Epithelial cell of esophagus (primary cell): ENCODE measurements around the gene PRPH.
"Not testable (repeated sequence)": the region's sequence is repeated elsewhere in the genome, so short reads cannot be mapped to it uniquely, and the experiment has no call there.

ENCODE experiments used
- DNase-seq: peaks from one replicate; pipeline ENCODE4 v3.0.0; 2010; ENCODE audit warnings: low read depth
- H3K4me3 ChIP-seq: 2 replicates; pipeline ENCODE4 v1.5.1; 2011; ENCODE audit warnings: mild to moderate bottlenecking, low read length, control low read depth
- TF ChIP-seq, protein P1 (sequence below): IDR thresholded peaks from 2 replicates; pipeline ENCODE4 v1.5.1; 2011; ENCODE audit warnings: low read depth, mild to moderate bottlenecking, low read length, control low read depth, inconsistent platforms; ENCODE audit not compliant: insufficient read depth; ENCODE audit errors: missing control alignments

PRPH gene

DNA sequence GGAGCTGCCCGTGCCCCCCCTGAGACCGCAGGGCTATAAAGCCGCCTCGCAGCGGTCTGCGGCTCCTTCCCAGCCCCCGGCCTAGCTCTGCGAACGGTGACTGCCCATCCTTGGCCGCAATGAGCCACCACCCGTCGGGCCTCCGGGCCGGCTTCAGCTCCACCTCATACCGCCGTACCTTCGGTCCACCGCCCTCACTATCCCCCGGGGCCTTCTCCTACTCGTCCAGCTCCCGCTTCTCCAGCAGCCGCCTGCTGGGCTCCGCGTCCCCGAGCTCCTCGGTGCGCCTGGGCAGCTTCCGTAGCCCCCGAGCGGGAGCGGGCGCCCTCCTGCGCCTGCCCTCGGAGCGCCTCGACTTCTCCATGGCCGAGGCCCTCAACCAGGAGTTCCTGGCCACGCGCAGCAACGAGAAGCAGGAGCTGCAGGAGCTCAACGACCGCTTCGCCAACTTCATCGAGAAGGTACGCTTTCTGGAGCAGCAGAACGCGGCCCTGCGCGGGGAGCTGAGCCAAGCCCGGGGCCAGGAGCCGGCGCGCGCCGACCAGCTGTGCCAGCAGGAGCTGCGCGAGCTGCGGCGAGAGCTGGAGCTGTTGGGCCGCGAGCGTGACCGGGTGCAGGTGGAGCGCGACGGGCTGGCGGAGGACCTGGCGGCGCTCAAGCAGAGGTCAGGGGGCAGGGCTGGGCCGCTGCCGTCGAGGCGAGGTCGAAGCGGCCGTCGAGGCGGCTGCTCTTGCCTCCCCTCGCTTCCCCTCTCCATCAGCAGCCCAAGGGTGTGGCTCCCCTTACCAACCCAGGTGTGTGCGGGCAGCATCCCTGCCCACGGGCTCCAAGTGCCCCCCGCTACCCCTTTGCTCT lies at the start of gene PRPH:
Gene PRPH (plus strand): TSS at position 66 of the 855 bp plus-strand sequence. CDS start 54 bp downstream, at position 120.
- TF ChIP-seq, protein P1, sequence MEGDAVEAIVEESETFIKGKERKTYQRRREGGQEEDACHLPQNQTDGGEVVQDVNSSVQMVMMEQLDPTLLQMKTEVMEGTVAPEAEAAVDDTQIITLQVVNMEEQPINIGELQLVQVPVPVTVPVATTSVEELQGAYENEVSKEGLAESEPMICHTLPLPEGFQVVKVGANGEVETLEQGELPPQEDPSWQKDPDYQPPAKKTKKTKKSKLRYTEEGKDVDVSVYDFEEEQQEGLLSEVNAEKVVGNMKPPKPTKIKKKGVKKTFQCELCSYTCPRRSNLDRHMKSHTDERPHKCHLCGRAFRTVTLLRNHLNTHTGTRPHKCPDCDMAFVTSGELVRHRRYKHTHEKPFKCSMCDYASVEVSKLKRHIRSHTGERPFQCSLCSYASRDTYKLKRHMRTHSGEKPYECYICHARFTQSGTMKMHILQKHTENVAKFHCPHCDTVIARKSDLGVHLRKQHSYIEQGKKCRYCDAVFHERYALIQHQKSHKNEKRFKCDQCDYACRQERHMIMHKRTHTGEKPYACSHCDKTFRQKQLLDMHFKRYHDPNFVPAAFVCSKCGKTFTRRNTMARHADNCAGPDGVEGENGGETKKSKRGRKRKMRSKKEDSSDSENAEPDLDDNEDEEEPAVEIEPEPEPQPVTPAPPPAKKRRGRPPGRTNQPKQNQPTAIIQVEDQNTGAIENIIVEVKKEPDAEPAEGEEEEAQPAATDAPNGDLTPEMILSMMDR = no peak
- H3K4me3 ChIP-seq = no peak within 1 kb of the TSS
- no peak for DNase-seq

DNA sequence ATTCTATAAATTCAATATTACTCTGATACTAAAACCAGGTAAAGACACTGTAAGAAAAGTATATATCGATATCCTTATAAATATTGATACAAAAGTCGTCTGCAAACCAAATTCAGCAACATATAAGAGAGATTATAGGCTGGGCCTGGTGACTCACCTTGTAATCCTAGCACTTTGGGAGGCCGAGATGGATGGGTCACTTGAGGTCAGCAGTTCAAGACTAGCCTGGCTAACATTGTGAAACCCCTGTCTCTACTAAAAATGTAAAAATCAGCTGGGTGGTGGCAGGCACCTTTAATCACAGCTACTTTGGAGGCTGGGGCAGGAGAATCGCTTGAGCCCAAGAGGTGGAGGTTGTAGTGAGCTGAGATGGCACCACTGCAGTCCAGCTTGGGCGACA lies 43.6 kb upstream of the PRPH start:
- DNase-seq = no peak
- H3K4me3 ChIP-seq = no peak overlapping the region
- TF ChIP-seq, protein P1 = no peak

DNA sequence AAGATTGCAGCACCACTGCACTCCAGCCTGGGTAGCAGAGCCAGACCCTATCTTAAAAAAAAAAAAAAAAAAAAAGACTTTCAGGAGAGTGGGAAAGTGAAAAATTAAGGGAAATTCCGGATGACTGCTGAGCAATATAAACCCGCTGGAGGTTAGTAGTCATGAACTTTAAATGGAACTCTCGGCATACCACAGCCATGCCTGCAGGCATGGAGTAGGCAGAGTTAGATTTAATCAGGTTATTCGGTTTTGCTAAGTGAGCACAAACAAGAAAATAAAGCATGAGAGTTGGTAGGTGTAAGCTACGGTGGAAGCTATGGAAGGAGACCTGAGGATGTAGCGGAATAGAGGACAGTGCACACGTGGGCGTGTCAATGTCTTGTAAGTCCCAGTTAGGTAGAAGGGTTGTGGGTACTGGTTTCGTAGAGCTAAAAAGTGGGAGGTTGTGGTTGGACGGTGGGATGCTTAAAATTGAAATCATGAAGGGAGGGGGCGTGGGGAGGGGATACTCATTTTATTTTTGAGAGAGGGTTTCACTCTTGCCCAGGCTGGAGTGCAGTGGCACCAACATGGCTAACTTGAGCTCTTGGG lies 41.8 kb upstream of the PRPH start:
- TF ChIP-seq, protein P1 = no peak
- peak; percentile 27 for DNase-seq
- H3K4me3 ChIP-seq = no peak overlapping the region

DNA sequence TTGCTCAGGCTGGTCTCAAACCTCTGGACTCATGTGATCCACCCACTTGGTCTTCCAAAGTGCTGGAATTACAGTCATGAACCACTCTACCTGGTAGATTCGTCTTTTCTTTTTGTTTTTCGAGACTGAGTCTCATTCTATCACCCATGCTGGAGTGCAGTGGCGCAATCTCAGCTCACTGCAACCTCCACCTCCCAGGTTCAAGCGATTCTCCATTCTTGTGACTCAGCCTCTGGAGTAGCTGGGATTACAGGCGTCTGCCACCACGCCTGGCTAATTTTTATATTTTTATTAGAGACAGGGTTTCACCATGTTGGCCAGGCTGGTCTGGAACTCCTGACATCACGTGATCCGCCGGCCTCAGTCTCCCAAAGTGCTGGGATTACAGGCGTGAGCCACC lies 39.5 kb upstream of the PRPH start:
- DNase-seq, H3K4me3 ChIP-seq: not testable (repeated sequence)

DNA sequence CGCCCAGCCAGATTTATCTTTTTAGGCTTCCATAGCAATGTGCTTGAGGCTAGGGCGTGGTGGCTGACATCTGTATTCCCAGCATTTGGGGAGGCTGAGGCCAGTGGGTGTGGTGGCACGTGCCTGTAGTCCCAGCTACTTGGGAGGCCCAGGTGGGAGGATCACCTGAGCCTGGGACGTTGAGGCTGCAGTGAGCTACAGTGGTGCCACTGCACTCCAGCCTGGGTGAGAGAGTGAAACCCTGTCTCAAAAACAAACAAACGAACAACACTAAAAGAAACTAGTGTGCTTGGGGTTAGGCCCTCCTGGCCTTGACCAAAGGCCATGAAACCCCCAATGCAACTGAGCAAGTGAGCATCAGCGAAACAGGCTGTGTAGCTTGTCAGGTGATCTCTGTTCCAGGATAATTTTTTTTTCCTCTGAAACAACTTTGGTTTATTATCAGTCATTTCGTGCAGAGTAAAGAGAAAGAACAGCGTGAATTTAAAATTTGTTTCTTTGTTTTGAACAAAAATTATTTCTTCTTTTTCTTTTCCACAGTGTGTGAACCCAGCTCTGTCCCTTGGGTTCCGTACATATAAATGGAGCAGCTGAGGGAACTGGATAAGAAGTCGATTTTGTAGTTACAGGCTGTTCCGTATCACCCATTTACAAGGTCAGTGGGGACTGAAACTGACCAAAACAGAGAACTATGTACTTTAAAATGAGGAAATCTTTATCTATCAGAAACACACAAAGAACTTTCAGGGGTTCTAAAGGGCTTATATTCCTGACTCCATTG lies 38.9 kb upstream of the PRPH start:
- TF ChIP-seq, protein P1 = no peak
- H3K4me3 ChIP-seq = no peak overlapping the region
- no peak for DNase-seq

DNA sequence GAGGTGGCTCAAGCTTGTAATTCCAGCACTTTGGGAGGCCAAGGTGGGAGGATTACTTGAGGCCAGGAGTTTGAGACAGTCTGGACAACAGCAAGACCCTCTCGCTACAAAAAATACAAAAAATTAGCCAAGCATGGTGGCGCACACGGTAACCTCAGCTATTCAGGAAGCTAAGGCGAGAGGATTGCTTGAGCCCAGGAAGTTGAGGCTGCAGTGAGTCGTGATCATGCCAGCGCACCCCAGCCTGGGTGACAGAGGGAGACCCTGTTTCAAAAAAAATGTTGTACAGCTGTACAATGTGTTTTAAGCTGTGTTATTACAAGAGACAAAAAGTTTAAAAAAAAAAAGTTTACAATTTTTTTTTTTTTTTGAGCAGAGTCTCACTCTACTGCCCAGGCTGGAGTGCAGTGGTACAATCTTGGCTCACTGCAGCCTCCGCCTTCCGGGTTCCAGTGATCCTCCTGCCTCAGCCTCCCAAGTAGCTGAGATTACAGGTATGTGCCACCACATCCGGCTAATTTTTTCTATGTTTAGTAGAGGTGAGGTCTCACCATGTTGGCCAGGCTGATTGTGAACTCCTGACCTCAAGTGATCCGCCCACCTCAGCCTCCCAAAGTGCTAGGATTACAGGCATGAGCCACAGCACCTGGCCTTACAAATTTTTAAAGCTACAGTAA lies 37.3 kb upstream of the PRPH start:
- DNase-seq, H3K4me3 ChIP-seq: not testable (repeated sequence)

DNA sequence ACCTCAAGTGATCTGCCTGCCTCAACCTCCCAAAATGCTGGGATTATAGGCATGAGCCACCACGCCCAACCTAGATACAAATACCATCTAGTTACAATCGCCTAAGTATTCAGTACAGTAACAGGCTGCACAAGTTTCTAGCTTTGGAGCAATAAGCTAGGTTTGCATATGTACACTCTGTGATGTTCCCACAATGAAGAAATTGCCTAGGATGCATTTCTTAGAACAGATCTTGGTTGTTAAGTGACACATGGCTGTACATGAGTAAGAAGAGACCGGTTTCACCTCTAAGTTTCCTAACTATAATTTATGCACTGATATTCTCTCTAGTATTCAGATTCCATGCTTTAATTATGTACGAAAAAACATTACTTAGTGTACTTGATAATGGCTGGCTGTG lies 35.5 kb upstream of the PRPH start:
- TF ChIP-seq, protein P1 = no peak
- peak; percentile 77 for DNase-seq
- H3K4me3 ChIP-seq = no peak overlapping the region
